Osteocyte (in vitro differentiated cells): ENCODE measurements around the gene LBR. TPM values are rescaled to one million over a fixed set of nuclear protein-coding genes. Genes with fewer than 3 reads are reported as not detected.
"Not testable (repeated sequence)": the region's sequence is repeated elsewhere in the genome, so short reads cannot be mapped to it uniquely, and the experiment has no call there.

Experiments
- DNase-seq: peaks from one replicate; pipeline ENCODE4 v3.0.0; 2021; ENCODE audit warnings: mixed read lengths; ENCODE audit not compliant: unreplicated experiment; ENCODE audit errors: extremely low spot score
- H3K27ac Mint-ChIP-seq: one replicate; pipeline ENCODE4 v1.8.0; 2021; ENCODE audit warnings: mild to moderate bottlenecking, mixed read lengths; ENCODE audit not compliant: unreplicated experiment
- H3K27me3 Mint-ChIP-seq: one replicate; pipeline ENCODE4 v1.8.0; 2021; ENCODE audit warnings: mixed read lengths; ENCODE audit not compliant: unreplicated experiment
- H3K36me3 Mint-ChIP-seq: one replicate; pipeline ENCODE4 v1.8.0; 2021; ENCODE audit warnings: mixed read lengths; ENCODE audit not compliant: unreplicated experiment
- H3K4me1 Mint-ChIP-seq: one replicate; pipeline ENCODE4 v1.8.0; 2021; ENCODE audit warnings: mixed read lengths; ENCODE audit not compliant: unreplicated experiment
- H3K4me3 Mint-ChIP-seq: one replicate; pipeline ENCODE4 v1.8.0; 2021; ENCODE audit warnings: mild to moderate bottlenecking, moderate library complexity, mixed read lengths; ENCODE audit not compliant: unreplicated experiment
- H3K9me3 Mint-ChIP-seq: one replicate; pipeline ENCODE4 v1.8.0; 2021; ENCODE audit warnings: mixed read lengths; ENCODE audit not compliant: unreplicated experiment
- CTCF ChIP-seq: fragments of 200-600 bp; sonication (generic); IDR thresholded peaks from 2 replicates; pipeline ENCODE4 v1.5.0; 2021; ENCODE audit warnings: antibody characterized with exemption, mild to moderate bottlenecking, moderate library complexity
- total RNA-seq: library from RNA; stranded (reverse); gene quantifications from 2 replicates; pipeline ENCODE4 v1.2.1, GENCODE V29; 2021

LBR gene
- total RNA-seq, 1 donor from 2014 or later: 34.8 TPM

DNA sequence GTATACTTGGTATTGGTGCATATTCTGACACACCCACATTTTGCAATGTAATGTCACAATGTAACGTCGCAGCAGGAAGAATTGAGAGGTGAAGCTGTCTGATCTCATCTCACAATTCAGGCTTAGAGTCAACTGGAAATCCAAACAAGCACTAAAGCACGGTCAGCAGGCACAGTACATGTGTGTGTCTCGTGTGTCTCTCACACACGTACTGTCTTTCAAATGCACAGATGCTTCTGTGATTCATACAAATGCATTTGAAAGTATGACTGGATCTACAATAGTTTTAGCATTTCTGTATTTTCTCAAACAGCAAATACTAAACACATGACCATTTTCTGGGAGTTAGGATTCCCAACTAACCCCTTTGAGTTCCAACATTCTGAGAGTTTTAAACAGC is 26.9 kb downstream of the LBR start:
- peaks cover 37% of the 10 kb centered on the region for H3K36me3 Mint-ChIP-seq
- no peaks in the 10 kb centered on the region for H3K4me1 Mint-ChIP-seq
- no peak overlapping the region for H3K4me3 Mint-ChIP-seq
- DNase-seq: no peak
- H3K9me3 Mint-ChIP-seq: no peaks in the 10 kb centered on the region
- TF ChIP-seq CTCF: no peak
- no peaks in the 10 kb centered on the region for H3K27me3 Mint-ChIP-seq
- no peak overlapping the region for H3K27ac Mint-ChIP-seq

- TF ChIP-seq CTCF: no peak
- H3K27me3 Mint-ChIP-seq: no peaks in the 10 kb centered on the region
- H3K36me3 Mint-ChIP-seq: peaks cover 18% of the 10 kb centered on the region
- H3K27ac Mint-ChIP-seq: no peak overlapping the region
- H3K4me3 Mint-ChIP-seq: no peak overlapping the region
- DNase-seq: no peak
- no peaks in the 10 kb centered on the region for H3K4me1 Mint-ChIP-seq
- H3K9me3 Mint-ChIP-seq: peaks cover 3% of the 10 kb centered on the region
Measured at GRCh38 chr1:225396357-225396756, 31.5 kb downstream of the LBR start.

- Mint-ChIP-seq H3K27me3 (no peaks in the 10 kb centered on the region), H3K4me3 (no peak overlapping the region), H3K27ac (no peak overlapping the region), H3K36me3 (no peaks in the 10 kb centered on the region), H3K4me1 (no peaks in the 10 kb centered on the region), H3K9me3 (peaks cover 3% of the 10 kb centered on the region)
- no peak for DNase-seq
- no peak for TF ChIP-seq CTCF
Measured at GRCh38 chr1:225389843-225390242, 38.0 kb downstream of the LBR start.

GRCh38 chr1:225388372-225388771 is 39.5 kb downstream of the LBR start:
- no peak for DNase-seq
- Mint-ChIP-seq H3K27me3 (no peaks in the 10 kb centered on the region), H3K4me1 (no peaks in the 10 kb centered on the region), H3K36me3 (no peaks in the 10 kb centered on the region), H3K9me3 (no peaks in the 10 kb centered on the region), H3K27ac (no peak overlapping the region), H3K4me3 (no peak overlapping the region)
- no peak for TF ChIP-seq CTCF

- DNase-seq, H3K36me3 Mint-ChIP-seq, H3K9me3 Mint-ChIP-seq: not testable (repeated sequence)
Measured at GRCh38 chr1:225386860-225387259, 41.0 kb downstream of the LBR start.

DNA sequence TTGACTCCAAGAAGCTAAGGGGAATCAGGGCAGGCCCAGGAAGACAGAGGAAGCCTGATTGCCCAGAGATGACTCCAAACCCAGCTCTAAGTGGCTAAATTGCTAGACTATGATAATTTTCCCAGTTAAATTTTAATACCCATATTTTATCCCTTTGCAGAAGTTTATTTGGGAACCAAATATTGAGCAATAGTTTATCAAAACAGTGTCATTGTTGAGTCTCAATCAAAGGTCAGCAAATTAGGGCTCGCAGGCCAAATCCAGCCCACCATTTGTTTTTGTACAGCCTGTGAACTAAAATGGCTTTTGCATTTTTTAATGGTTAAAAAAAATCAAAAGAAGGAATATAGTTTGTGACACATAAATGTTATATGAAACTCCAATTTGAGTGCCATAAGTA is 47.1 kb downstream of the LBR start:
- H3K4me3 Mint-ChIP-seq: no peak overlapping the region
- no peaks in the 10 kb centered on the region for H3K4me1 Mint-ChIP-seq
- DNase-seq: no peak
- H3K36me3 Mint-ChIP-seq: no peaks in the 10 kb centered on the region
- TF ChIP-seq CTCF: no peak
- no peaks in the 10 kb centered on the region for H3K9me3 Mint-ChIP-seq
- H3K27me3 Mint-ChIP-seq: no peaks in the 10 kb centered on the region
- H3K27ac Mint-ChIP-seq: no peak overlapping the region

More at GRCh38 chr1:225386860-225387259, 41.0 kb downstream of the LBR start:
- not testable (repeated sequence) for H3K4me1 Mint-ChIP-seq, H3K4me3 Mint-ChIP-seq, H3K27me3 Mint-ChIP-seq, H3K27ac Mint-ChIP-seq
